Neural cell (in vitro differentiated cells): ENCODE data around the gene GPR158. TPM values are rescaled to one million over a fixed set of nuclear protein-coding genes. Genes with fewer than 3 reads are reported as not detected.

Experiments used
- H2AFZ ChIP-seq: fragments of 200-600, 300-800 bp; sonication (generic), shearing (Covaris generic); 2 replicates; pipeline ENCODE4 v1.6.0; 2014; ENCODE audit warnings: low read depth, mild to moderate bottlenecking, antibody characterized with exemption, low read length, moderate library complexity
- H3F3A ChIP-seq: fragments of 200-600 bp; shearing (Covaris generic); 2 replicates; pipeline ENCODE4 v1.6.1; 2016; ENCODE audit warnings: mild to moderate bottlenecking, moderate library complexity, mixed read lengths, antibody characterized with exemption, low read length; ENCODE audit not compliant: insufficient read depth, poor library complexity, severe bottlenecking
- H3K27ac ChIP-seq: fragments of 200-600, 300-800 bp; sonication (generic), shearing (Covaris generic); 2 replicates; pipeline ENCODE4 v1.5.1; 2014; ENCODE audit warnings: mild to moderate bottlenecking, low read length, moderate library complexity
- H3K27me3 ChIP-seq: fragments of 300-800, 200-600 bp; sonication (generic), shearing (Covaris generic); 2 replicates; pipeline ENCODE4 v1.6.0; 2014; ENCODE audit warnings: mild to moderate bottlenecking, low read depth, low read length, moderate library complexity; ENCODE audit not compliant: insufficient read depth
- H3K36me3 ChIP-seq: fragments of 300-800, 200-600 bp; sonication (generic), shearing (Covaris generic); 2 replicates; pipeline ENCODE4 v1.5.1; 2014; ENCODE audit warnings: mild to moderate bottlenecking, antibody characterized with exemption, low read length, moderate library complexity; ENCODE audit not compliant: insufficient read depth
- H3K4me2 ChIP-seq: fragments of 300-800, 200-600 bp; sonication (generic), shearing (Covaris generic); 2 replicates; pipeline ENCODE4 v1.6.0; 2014; ENCODE audit warnings: mild to moderate bottlenecking, low read length
- H3K4me3 ChIP-seq: fragments of 300-800, 200-600 bp; sonication (generic), shearing (Covaris generic); 2 replicates; pipeline ENCODE4 v1.5.1; 2014; ENCODE audit warnings: mild to moderate bottlenecking, low read length, moderate library complexity
- H3K79me2 ChIP-seq: fragments of 200-600 bp; shearing (Covaris generic); replicated peaks from 2 replicates; pipeline ENCODE4 v1.6.0; 2014; ENCODE audit warnings: mild to moderate bottlenecking, low read length, moderate library complexity; ENCODE audit not compliant: insufficient read depth
- H3K9ac ChIP-seq: fragments of 300-800, 200-600 bp; sonication (generic), shearing (Covaris generic); 2 replicates; pipeline ENCODE4 v1.6.1; 2016; ENCODE audit warnings: mild to moderate bottlenecking, low read length, mixed read lengths
- H3K9me2 ChIP-seq: fragments of 200-600 bp; shearing (Covaris generic); 2 replicates; pipeline ENCODE4 v1.6.1; 2016; ENCODE audit warnings: mild to moderate bottlenecking, low read length, mixed read lengths; ENCODE audit not compliant: insufficient read depth
- H3K9me3 ChIP-seq: fragments of 200-600, 300-800 bp; sonication (generic), shearing (Covaris generic); 2 replicates; pipeline ENCODE4 v1.6.1; 2016; ENCODE audit warnings: mild to moderate bottlenecking, mixed run types, low read length, moderate library complexity, mixed read lengths
- H4K20me1 ChIP-seq: fragments of 200-600 bp; shearing (Covaris generic); 2 replicates; pipeline ENCODE4 v1.6.1; 2016; ENCODE audit warnings: mild to moderate bottlenecking, mixed run types; ENCODE audit not compliant: insufficient read depth
- EP300 ChIP-seq: fragments of 450-650 bp; conservative IDR thresholded peaks from 2 replicates; pipeline ENCODE4 v1.6.1; 2014; ENCODE audit warnings: antibody characterized with exemption, mild to moderate bottlenecking, moderate library complexity; ENCODE audit not compliant: poor library complexity, severe bottlenecking
- EZH2 ChIP-seq: fragments of 200-600, 300-800 bp; shearing (Covaris generic), sonication (generic); IDR thresholded peaks from 2 replicates; pipeline ENCODE4 v1.6.1; 2014; ENCODE audit warnings: antibody characterized with exemption, low read length, borderline replicate concordance, mild to moderate bottlenecking; ENCODE audit not compliant: insufficient read depth, poor library complexity, severe bottlenecking
- MXI1 ChIP-seq: fragments of 450-650 bp; conservative IDR thresholded peaks from 2 replicates; pipeline ENCODE4 v1.6.1; 2014; ENCODE audit warnings: antibody characterized with exemption, mild to moderate bottlenecking; ENCODE audit not compliant: poor library complexity, severe bottlenecking
- POLR2AphosphoS5 ChIP-seq: IDR thresholded peaks from 2 replicates; pipeline ENCODE4 v1.6.1; 2012
- RAD21 ChIP-seq: fragments of 450-650 bp; conservative IDR thresholded peaks from 2 replicates; pipeline ENCODE4 v1.6.1; 2014; ENCODE audit warnings: antibody characterized with exemption, mild to moderate bottlenecking, moderate library complexity
- SMC3 ChIP-seq: fragments of 450-650 bp; conservative IDR thresholded peaks from 2 replicates; pipeline ENCODE4 v1.6.1; 2014; ENCODE audit warnings: antibody characterized with exemption, mild to moderate bottlenecking, moderate library complexity; ENCODE audit not compliant: poor library complexity
- TAF1 ChIP-seq: IDR thresholded peaks from 2 replicates; pipeline ENCODE4 v1.6.1; 2012; ENCODE audit warnings: low read depth
- polyA plus RNA-seq: library from polyadenylated mRNA; depleted of rRNA; stranded (reverse); fragments of >200 nt; gene quantifications from 2 replicates; pipeline ENCODE4 v1.2.3, GENCODE V29; 2014
- TF ChIP-seq, protein P1 (sequence below): fragments of 450-650 bp; IDR thresholded peaks from 2 replicates; pipeline ENCODE4 v1.5.1; 2014; ENCODE audit warnings: antibody characterized with exemption, mild to moderate bottlenecking, moderate library complexity; ENCODE audit not compliant: poor library complexity, severe bottlenecking
- TF ChIP-seq, protein P2 (sequence below): IDR thresholded peaks from 2 replicates; pipeline ENCODE4 v1.6.1; 2012; ENCODE audit warnings: borderline replicate concordance

Gene GPR158
- polyA plus RNA-seq, 1 donor from 2014 or later, result 2.1 TPM

DNA sequence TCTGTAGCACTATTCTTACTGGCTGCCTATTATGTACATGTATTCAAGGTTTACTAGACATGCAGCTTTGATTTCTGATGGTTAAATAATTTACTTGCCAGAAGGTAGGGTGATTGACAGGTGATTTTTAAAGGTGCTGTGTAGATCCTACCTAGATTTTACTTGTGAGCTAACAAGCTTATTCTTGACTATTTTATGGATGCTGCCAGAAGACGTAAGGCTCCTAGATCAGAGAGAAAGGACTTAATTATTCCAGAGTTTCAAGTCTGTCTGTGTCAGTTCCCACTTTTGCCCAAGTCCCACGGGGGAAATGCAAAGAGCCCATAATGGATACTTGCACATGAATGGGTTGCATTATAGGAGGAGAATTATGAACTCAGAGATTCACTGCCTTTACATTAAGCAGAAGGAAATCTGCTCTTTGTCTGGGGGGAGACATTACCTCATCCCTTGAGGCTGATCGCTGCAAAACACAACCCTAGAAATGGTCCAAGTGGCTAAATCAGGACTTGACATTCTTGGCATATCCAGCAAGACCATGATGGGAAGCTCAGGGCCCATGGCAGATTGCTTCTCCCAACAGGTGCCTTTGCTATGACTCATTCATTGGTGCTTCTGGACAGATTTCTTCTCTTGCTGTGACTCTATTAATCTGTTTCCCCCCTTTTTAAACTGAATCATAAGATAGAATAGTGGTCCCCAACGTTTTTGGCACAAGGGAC, 32.1 kb downstream of the GPR158 start:
- H3K4me3 ChIP-seq, result peak overlapping the region; percentile 14
- H3K9me2 ChIP-seq, result no peaks in the 10 kb centered on the region
- TF ChIP-seq EP300 (peak; percentile 92), RAD21 (peak; percentile 28), TAF1 (no peak), MXI1 (no peak), SMC3 (no peak), EZH2 (no peak), POLR2AphosphoS5 (peak; percentile 75)
- TF ChIP-seq, protein P1, sequence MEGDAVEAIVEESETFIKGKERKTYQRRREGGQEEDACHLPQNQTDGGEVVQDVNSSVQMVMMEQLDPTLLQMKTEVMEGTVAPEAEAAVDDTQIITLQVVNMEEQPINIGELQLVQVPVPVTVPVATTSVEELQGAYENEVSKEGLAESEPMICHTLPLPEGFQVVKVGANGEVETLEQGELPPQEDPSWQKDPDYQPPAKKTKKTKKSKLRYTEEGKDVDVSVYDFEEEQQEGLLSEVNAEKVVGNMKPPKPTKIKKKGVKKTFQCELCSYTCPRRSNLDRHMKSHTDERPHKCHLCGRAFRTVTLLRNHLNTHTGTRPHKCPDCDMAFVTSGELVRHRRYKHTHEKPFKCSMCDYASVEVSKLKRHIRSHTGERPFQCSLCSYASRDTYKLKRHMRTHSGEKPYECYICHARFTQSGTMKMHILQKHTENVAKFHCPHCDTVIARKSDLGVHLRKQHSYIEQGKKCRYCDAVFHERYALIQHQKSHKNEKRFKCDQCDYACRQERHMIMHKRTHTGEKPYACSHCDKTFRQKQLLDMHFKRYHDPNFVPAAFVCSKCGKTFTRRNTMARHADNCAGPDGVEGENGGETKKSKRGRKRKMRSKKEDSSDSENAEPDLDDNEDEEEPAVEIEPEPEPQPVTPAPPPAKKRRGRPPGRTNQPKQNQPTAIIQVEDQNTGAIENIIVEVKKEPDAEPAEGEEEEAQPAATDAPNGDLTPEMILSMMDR, result peak; percentile 16
- TF ChIP-seq, protein P2, sequence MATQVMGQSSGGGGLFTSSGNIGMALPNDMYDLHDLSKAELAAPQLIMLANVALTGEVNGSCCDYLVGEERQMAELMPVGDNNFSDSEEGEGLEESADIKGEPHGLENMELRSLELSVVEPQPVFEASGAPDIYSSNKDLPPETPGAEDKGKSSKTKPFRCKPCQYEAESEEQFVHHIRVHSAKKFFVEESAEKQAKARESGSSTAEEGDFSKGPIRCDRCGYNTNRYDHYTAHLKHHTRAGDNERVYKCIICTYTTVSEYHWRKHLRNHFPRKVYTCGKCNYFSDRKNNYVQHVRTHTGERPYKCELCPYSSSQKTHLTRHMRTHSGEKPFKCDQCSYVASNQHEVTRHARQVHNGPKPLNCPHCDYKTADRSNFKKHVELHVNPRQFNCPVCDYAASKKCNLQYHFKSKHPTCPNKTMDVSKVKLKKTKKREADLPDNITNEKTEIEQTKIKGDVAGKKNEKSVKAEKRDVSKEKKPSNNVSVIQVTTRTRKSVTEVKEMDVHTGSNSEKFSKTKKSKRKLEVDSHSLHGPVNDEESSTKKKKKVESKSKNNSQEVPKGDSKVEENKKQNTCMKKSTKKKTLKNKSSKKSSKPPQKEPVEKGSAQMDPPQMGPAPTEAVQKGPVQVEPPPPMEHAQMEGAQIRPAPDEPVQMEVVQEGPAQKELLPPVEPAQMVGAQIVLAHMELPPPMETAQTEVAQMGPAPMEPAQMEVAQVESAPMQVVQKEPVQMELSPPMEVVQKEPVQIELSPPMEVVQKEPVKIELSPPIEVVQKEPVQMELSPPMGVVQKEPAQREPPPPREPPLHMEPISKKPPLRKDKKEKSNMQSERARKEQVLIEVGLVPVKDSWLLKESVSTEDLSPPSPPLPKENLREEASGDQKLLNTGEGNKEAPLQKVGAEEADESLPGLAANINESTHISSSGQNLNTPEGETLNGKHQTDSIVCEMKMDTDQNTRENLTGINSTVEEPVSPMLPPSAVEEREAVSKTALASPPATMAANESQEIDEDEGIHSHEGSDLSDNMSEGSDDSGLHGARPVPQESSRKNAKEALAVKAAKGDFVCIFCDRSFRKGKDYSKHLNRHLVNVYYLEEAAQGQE, result peak; percentile 86
- H3K79me2 ChIP-seq, result no peaks in the 10 kb centered on the region
- H4K20me1 ChIP-seq, result no peaks in the 10 kb centered on the region
- H2AFZ ChIP-seq, result no peak overlapping the region
- no peaks in the 10 kb centered on the region for H3K36me3 ChIP-seq
- H3K27me3 ChIP-seq, result no peaks in the 10 kb centered on the region
- H3K27ac ChIP-seq, result peak overlapping the region; percentile 89
- H3K9ac ChIP-seq, result peak overlapping the region; percentile 45
- no peaks in the 10 kb centered on the region for H3K9me3 ChIP-seq
- no peaks in the 10 kb centered on the region for H3F3A ChIP-seq
- H3K4me2 ChIP-seq, result no peak overlapping the region

DNA sequence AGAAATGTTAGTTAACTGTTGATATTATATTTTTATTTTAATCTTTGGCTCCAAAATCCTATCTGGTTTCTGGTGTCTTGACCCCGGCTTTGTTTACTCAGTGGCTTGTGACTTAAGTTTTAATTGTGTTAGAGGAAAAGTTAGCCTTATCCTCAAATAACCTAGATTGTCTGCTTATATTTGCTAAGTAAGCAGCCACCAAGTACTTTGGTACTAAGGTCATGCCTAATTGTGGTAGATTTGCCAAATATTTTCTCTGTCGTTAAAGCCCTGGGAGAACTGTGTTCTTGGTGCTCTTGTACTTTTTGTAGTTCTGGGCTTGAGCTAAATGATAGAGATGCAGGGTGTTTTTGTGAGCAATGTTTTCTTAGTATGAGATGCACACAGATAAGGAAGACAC, 34.8 kb downstream of the GPR158 start:
- TF ChIP-seq MXI1 (no peak), POLR2AphosphoS5 (no peak), EZH2 (no peak), EP300 (no peak), TAF1 (no peak), SMC3 (no peak), RAD21 (no peak)
- TF ChIP-seq, protein P1, result no peak
- TF ChIP-seq, protein P2, result no peak
- H3K9ac ChIP-seq, result no peak overlapping the region

More for the DNA sequence above, 34.8 kb downstream of the GPR158 start:
- Histone ChIP-seq H3K4me2 (no peak overlapping the region), H3K79me2 (no peaks in the 10 kb centered on the region), H4K20me1 (no peaks in the 10 kb centered on the region), H3K4me3 (no peak overlapping the region), H3K27ac (no peak overlapping the region), H3F3A (no peaks in the 10 kb centered on the region), H2AFZ (no peak overlapping the region), H3K9me3 (no peaks in the 10 kb centered on the region), H3K27me3 (no peaks in the 10 kb centered on the region), H3K9me2 (no peaks in the 10 kb centered on the region), H3K36me3 (no peaks in the 10 kb centered on the region)
